Breast epithelium (tissue), 3 donors: ENCODE data around the gene IDE.
A peak's percentile ranks its signal among the peaks of the same experiment; 100 is the strongest.

ENCODE experiments used
- CTCF ChIP-seq, 3 donors: fragments of 450-650 bp; IDR thresholded peaks; one replicate each; pipeline ENCODE4 v1.5.1; 2016 to 2017; ENCODE audit warnings: antibody characterized with exemption in 3 of 3, mild to moderate bottlenecking in 3 of 3, moderate library complexity in 3 of 3
- POLR2A ChIP-seq: fragments of 450-650 bp; IDR thresholded peaks from one replicate; pipeline ENCODE4 v1.6.1; 2016; ENCODE audit warnings: antibody characterized with exemption, mild to moderate bottlenecking, moderate library complexity

- peak in 1 of 3 donors; percentile 19 for TF ChIP-seq CTCF (IDR thresholded peaks at IDR 0.05)
- no peak for TF ChIP-seq POLR2A
These were observed 812 bp upstream of the IDE start for GRCh38 chr10:92574548-92575261.
